Fibroblast of mammary gland (primary cell): ENCODE results near the gene PDE3A.

Source experiments
- DNase-seq: peaks from one replicate; pipeline ENCODE4 v3.0.0-alpha.2; 2010; ENCODE audit warnings: low read depth
- H3K4me3 ChIP-seq: 2 replicates; pipeline ENCODE4 v1.5.1; 2011; ENCODE audit warnings: low read depth, mild to moderate bottlenecking, low read length, moderate library complexity; ENCODE audit not compliant: control insufficient read depth
- TF ChIP-seq, protein P1 (sequence below): conservative IDR thresholded peaks from 2 replicates; pipeline ENCODE4 v1.5.1; 2011; ENCODE audit warnings: low read depth, low read length, inconsistent platforms; ENCODE audit not compliant: control insufficient read depth, insufficient read depth

The PDE3A gene

DNA sequence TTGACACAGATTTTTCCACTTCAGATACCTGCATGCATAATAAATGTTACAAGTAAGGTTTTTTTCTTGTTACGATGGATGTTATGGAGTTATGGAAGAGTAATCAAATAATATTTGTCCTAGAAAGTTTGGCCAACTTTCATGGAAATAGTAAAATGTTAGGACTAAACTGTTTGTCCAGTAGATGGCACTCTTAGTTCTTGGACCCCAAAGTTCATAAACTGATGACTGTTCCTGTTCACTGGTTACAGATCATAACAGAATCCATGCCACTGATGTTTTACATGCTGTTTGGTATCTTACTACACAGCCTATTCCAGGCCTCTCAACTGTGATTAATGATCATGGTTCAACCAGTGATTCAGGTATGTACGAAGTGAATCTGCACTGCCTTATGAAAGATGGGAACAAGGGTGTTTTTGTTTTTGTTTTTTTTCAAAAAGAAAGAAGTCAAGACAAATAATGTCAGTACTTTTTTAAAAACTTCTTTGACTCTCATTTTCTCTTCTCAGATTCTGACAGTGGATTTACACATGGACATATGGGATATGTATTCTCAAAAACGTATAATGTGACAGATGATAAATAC, 278.0 kb downstream of the PDE3A start:
- TF ChIP-seq, protein P1, sequence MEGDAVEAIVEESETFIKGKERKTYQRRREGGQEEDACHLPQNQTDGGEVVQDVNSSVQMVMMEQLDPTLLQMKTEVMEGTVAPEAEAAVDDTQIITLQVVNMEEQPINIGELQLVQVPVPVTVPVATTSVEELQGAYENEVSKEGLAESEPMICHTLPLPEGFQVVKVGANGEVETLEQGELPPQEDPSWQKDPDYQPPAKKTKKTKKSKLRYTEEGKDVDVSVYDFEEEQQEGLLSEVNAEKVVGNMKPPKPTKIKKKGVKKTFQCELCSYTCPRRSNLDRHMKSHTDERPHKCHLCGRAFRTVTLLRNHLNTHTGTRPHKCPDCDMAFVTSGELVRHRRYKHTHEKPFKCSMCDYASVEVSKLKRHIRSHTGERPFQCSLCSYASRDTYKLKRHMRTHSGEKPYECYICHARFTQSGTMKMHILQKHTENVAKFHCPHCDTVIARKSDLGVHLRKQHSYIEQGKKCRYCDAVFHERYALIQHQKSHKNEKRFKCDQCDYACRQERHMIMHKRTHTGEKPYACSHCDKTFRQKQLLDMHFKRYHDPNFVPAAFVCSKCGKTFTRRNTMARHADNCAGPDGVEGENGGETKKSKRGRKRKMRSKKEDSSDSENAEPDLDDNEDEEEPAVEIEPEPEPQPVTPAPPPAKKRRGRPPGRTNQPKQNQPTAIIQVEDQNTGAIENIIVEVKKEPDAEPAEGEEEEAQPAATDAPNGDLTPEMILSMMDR, result peak; percentile 74
- DNase-seq, result peak; percentile 69
- H3K4me3 ChIP-seq, result no peak overlapping the region

DNA sequence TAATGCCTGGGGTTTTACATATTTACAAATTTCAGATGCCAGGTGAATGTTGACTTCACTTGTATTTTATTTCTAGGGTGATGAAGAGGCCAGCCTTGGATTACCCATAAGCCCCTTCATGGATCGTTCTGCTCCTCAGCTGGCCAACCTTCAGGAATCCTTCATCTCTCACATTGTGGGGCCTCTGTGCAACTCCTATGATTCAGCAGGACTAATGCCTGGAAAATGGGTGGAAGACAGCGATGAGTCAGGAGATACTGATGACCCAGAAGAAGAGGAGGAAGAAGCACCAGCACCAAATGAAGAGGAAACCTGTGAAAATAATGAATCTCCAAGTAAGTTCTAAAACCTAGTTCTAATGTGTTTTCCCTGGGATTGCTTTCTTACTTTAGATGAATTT, 285.5 kb downstream of the PDE3A start:
- H3K4me3 ChIP-seq, result no peak overlapping the region
- TF ChIP-seq, protein P1, result no peak
- peak; percentile 34 for DNase-seq

- DNase-seq, result no peak
- TF ChIP-seq, protein P1, result no peak
- no peak overlapping the region for H3K4me3 ChIP-seq
These were observed 288.3 kb downstream of the PDE3A start for GRCh38 chr12:20656600-20656999.

DNA sequence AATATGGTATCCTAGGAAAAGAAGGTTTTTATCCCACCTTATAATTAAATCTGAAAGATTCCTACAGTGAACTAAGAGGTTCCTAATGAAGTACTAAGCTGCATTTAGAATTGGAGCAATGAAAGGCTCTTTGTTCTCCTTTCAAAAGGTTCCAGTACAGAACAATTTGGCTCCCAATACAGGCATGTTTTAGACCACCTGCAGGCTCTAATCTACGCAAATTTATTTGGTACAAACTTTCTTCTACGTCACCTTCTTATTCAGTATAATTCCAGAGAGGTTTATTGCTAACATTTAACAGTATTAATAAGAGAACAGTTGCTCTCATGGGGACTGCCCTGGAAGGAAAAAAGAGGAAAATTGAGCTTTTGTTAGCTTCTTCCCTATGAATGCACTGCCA, 289.2 kb downstream of the PDE3A start:
- TF ChIP-seq, protein P1, result no peak
- H3K4me3 ChIP-seq, result no peak overlapping the region
- DNase-seq, result no peak

DNA sequence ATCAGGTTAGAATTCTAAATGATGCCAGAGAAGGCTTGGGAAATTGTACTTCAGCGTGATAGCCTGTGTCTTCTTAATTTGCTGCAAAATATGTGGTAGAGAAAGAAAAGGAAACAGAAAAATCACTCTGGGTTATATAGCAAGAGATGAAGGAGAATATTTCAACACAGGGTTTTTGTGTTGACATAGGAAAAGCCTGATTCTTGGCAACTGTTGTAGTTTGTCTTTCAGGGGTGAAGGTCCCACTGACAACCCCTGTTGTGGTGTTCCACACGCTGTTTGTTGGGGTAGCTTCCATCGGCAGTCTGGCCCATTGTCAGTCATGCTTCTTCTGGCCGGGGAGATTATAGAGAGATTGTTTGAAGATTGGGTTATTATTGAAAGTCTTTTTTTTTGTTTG, 313.0 kb downstream of the PDE3A start:
- no peak for DNase-seq

DNA sequence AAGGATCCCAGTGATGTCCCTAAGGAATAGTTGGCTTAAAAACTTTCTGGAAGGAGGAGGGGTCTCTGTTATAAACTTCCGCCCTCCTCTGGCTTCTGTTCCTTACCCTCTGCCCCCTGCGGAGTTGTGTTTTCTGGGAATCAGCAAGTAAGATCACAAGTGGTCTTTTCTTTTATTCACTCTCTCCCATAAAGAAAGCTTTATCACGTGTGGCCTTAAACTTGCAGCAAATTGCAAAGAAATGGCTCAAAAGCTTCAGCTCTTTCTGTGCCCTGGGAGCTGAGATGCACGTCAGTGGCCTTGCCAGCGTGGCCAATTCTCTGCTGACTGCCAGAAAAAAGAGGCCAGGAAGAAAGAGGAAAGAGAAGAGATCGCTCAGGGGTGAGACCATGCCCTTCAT, 326.9 kb downstream of the PDE3A start, which contains the start of gene SLCO1C1:
Gene SLCO1C1 (plus strand): TSS at position 101 of the 400 bp plus-strand sequence. CDS start 4,245 bp downstream, outside the sequence.
- no peak within 1 kb of the TSS for H3K4me3 ChIP-seq
- TF ChIP-seq, protein P1, result no peak
- DNase-seq, result no peak

More for the DNA sequence above, 313.0 kb downstream of the PDE3A start:
- H3K4me3 ChIP-seq, result no peak overlapping the region
- TF ChIP-seq, protein P1, result no peak
